H9 (cell line): Measurements from ENCODE around the gene ACOT6. TPM values are rescaled to one million over a fixed set of nuclear protein-coding genes. Genes with fewer than 3 reads are reported as not detected.

Source experiments
- DNase-seq: peaks from one replicate; pipeline ENCODE4 v3.0.0-alpha.2; 2017
- H2AFZ ChIP-seq: one replicate; pipeline ENCODE4 v1.6.1; 2013; ENCODE audit warnings: mild to moderate bottlenecking, low read length, control low read depth, moderate library complexity
- H2AK5ac ChIP-seq: 2 replicates; pipeline ENCODE4 v1.6.1; 2013; ENCODE audit warnings: low read length, control low read depth, mixed read lengths; ENCODE audit not compliant: insufficient read length
- H2BK120ac ChIP-seq: one replicate; pipeline ENCODE4 v1.6.1; 2013; ENCODE audit warnings: low read depth, mild to moderate bottlenecking, low read length, control low read depth, inconsistent platforms; ENCODE audit not compliant: poor library complexity, severe bottlenecking
- H2BK12ac ChIP-seq: 2 replicates; pipeline ENCODE4 v1.6.1; 2013; ENCODE audit warnings: low read length, control low read depth, mixed read lengths, low read depth; ENCODE audit not compliant: insufficient read length
- H2BK15ac ChIP-seq: 2 replicates; pipeline ENCODE4 v1.6.1; 2013; ENCODE audit warnings: low read depth, low read length, control low read depth
- H2BK20ac ChIP-seq: one replicate; pipeline ENCODE4 v1.6.1; 2013; ENCODE audit warnings: low read depth, mild to moderate bottlenecking, low read length, control low read depth, inconsistent platforms; ENCODE audit not compliant: poor library complexity, severe bottlenecking
- H2BK5ac ChIP-seq: 2 replicates; pipeline ENCODE4 v1.6.1; 2013; ENCODE audit warnings: low read length, control low read depth, mixed read lengths; ENCODE audit not compliant: insufficient read length
- H3K14ac ChIP-seq: 2 replicates; pipeline ENCODE4 v1.6.1; 2013; ENCODE audit warnings: low read length, control low read depth; ENCODE audit not compliant: insufficient read depth
- H3K18ac ChIP-seq: 2 replicates; pipeline ENCODE4 v1.6.1; 2013; ENCODE audit warnings: low read depth, mild to moderate bottlenecking, mixed read lengths, low read length, control low read depth; ENCODE audit not compliant: insufficient read length
- H3K23ac ChIP-seq: 2 replicates; pipeline ENCODE4 v1.6.1; 2013; ENCODE audit warnings: low read length, control low read depth, mixed read lengths, low read depth; ENCODE audit not compliant: insufficient read length
- H3K23me2 ChIP-seq: 2 replicates; pipeline ENCODE4 v1.6.1; 2013; ENCODE audit warnings: low read depth, mild to moderate bottlenecking, mixed read lengths, low read length, control low read depth; ENCODE audit not compliant: insufficient read length, poor library complexity, severe bottlenecking
- H3K27ac ChIP-seq: 2 replicates; pipeline ENCODE4 v1.5.1; 2013; ENCODE audit warnings: low read length, control low read depth, mixed read lengths, low read depth; ENCODE audit not compliant: insufficient read length
- H3K27me3 ChIP-seq: 2 replicates; pipeline ENCODE4 v1.6.1; 2013; ENCODE audit warnings: low read length, control low read depth, inconsistent platforms; ENCODE audit not compliant: insufficient read depth
- H3K4ac ChIP-seq: 2 replicates; pipeline ENCODE4 v1.6.1; 2013; ENCODE audit warnings: low read depth, mild to moderate bottlenecking, control low read depth, inconsistent platforms, low read length, moderate library complexity
- H3K4me1 ChIP-seq: 2 replicates; pipeline ENCODE4 v1.6.1; 2013; ENCODE audit warnings: low read length, control low read depth, inconsistent platforms; ENCODE audit not compliant: insufficient read depth
- H3K4me2 ChIP-seq: 2 replicates; pipeline ENCODE4 v1.6.1; 2013; ENCODE audit warnings: low read length, control low read depth, mixed read lengths; ENCODE audit not compliant: insufficient read length, insufficient read depth
- H3K56ac ChIP-seq: 2 replicates; pipeline ENCODE4 v1.6.1; 2013; ENCODE audit warnings: low read depth, mild to moderate bottlenecking, mixed read lengths, low read length, control low read depth; ENCODE audit not compliant: insufficient read length
- H3K79me1 ChIP-seq: 2 replicates; pipeline ENCODE4 v1.6.1; 2013; ENCODE audit warnings: low read depth, mild to moderate bottlenecking, moderate library complexity, low read length, control low read depth, inconsistent platforms; ENCODE audit not compliant: insufficient read depth, poor library complexity, severe bottlenecking
- H3K79me2 ChIP-seq: 2 replicates; pipeline ENCODE4 v1.6.1; 2013; ENCODE audit warnings: low read length, control low read depth, inconsistent platforms; ENCODE audit not compliant: insufficient read depth
- H3K9ac ChIP-seq: 2 replicates; pipeline ENCODE4 v1.6.1; 2013; ENCODE audit warnings: low read length, control low read depth, mixed read lengths; ENCODE audit not compliant: insufficient read length; ENCODE audit errors: extremely low read depth
- H3K9me3 ChIP-seq: one replicate; pipeline ENCODE4 v1.6.1; 2013; ENCODE audit warnings: low read depth, low read length, inconsistent platforms; ENCODE audit not compliant: control insufficient read depth
- H3T11ph ChIP-seq: one replicate; pipeline ENCODE4 v1.6.1; 2013; ENCODE audit warnings: mild to moderate bottlenecking, low read length, control low read depth, inconsistent platforms
- H4K20me1 ChIP-seq: one replicate; pipeline ENCODE4 v1.6.1; 2013; ENCODE audit not compliant: control insufficient read depth, insufficient read length, insufficient read depth
- H4K5ac ChIP-seq: 2 replicates; pipeline ENCODE4 v1.6.1; 2013; ENCODE audit warnings: low read depth, mild to moderate bottlenecking, mixed read lengths, low read length, control low read depth; ENCODE audit not compliant: insufficient read length
- H4K8ac ChIP-seq: replicated peaks from 2 replicates; pipeline ENCODE4 v1.6.1; 2013; ENCODE audit warnings: low read length, control low read depth, mixed read lengths, low read depth; ENCODE audit not compliant: insufficient read length
- H4K91ac ChIP-seq: 2 replicates; pipeline ENCODE4 v1.6.1; 2013; ENCODE audit warnings: low read depth, mild to moderate bottlenecking, moderate library complexity, mixed read lengths, low read length, control low read depth; ENCODE audit not compliant: insufficient read length
- H3K27ac Mint-ChIP-seq, 3 experiments: 2 replicates in 2 of 3; 3 replicates in 1 of 3; pipeline ENCODE4 v1.8.0; 2020 to 2021; ENCODE audit warnings: mixed read lengths in 3 of 3, mild to moderate bottlenecking in 1 of 3, moderate library complexity in 1 of 3
- H3K27me3 Mint-ChIP-seq: 2 replicates; pipeline ENCODE4 v1.8.0; 2021; ENCODE audit warnings: low read depth, mild to moderate bottlenecking, moderate library complexity, mixed read lengths
- H3K36me3 Mint-ChIP-seq, 3 experiments: 2 replicates in 2 of 3; 3 replicates in 1 of 3; pipeline ENCODE4 v1.8.0; 2020 to 2021; ENCODE audit warnings: low read depth in 3 of 3, mixed read lengths in 3 of 3; ENCODE audit not compliant: insufficient read depth in 1 of 3
- H3K4me1 Mint-ChIP-seq, 2 experiments: 2 replicates each; pipeline ENCODE4 v1.8.0; 2020; ENCODE audit warnings: mixed read lengths in 2 of 2
- H3K4me3 Mint-ChIP-seq, 2 experiments: 2 replicates in 1 of 2; 3 replicates in 1 of 2; pipeline ENCODE4 v1.8.0; 2020 to 2021; ENCODE audit warnings: mild to moderate bottlenecking in 2 of 2, mixed read lengths in 2 of 2, moderate library complexity in 1 of 2
- H3K9me3 Mint-ChIP-seq, 2 experiments: 2 replicates in 1 of 2; 3 replicates in 1 of 2; pipeline ENCODE4 v1.8.0; 2020; ENCODE audit warnings: mild to moderate bottlenecking in 2 of 2, mixed read lengths in 2 of 2, moderate library complexity in 1 of 2
- WGBS: extraction: QIAGEN DNeasy Blood & Tissue Kit; methylation state at CpG from one replicate; pipeline ENCODE4 v1.1.7; 2013; ENCODE audit warnings: missing lambda C conversion rate, low lambda C conversion rate, mixed read lengths; ENCODE audit not compliant: insufficient read length; ENCODE audit errors: extremely low coverage; 5-methylcytosine and 5-hydroxymethylcytosine counted together
- total RNA-seq: library from RNA; stranded (reverse); gene quantifications from 2 replicates; pipeline ENCODE4 v1.2.1, GENCODE V29; 2021
- TF ChIP-seq, protein P1 (sequence below): fragments of 200-600 bp; sonication (generic); conservative IDR thresholded peaks from 3 replicates; pipeline ENCODE4 v1.8.0; 2021; ENCODE audit warnings: antibody characterized with exemption, mild to moderate bottlenecking

Gene ACOT6
- total RNA-seq, 1 experiment from 2014 or later: not detected

- H2BK15ac ChIP-seq: no peak overlapping the region
- no peak overlapping the region for H3K27ac Mint-ChIP-seq
Observed at GRCh38 chr14:73619524-73619923, 7.2 kb downstream of the ACOT6 start.

More at GRCh38 chr14:73619524-73619923, 7.2 kb downstream of the ACOT6 start:
- Histone ChIP-seq H3T11ph (no peak overlapping the region), H2BK5ac (no peak overlapping the region), H2AFZ (no peak overlapping the region), H3K14ac (no peak overlapping the region), H3K79me2 (no peaks in the 10 kb centered on the region; the same call in 1 of the 2 replicates), H2BK20ac (no peak overlapping the region), H3K18ac (no peak overlapping the region), H3K23me2 (no peaks in the 10 kb centered on the region), H3K27me3 (no peaks in the 10 kb centered on the region), H3K9me3 (no peaks in the 10 kb centered on the region), H3K4ac (no peak overlapping the region), H3K79me1 (no peaks in the 10 kb centered on the region), H3K56ac (no peak overlapping the region), H4K91ac (no peak overlapping the region), H3K27ac (no peak overlapping the region), H3K9ac (no peak overlapping the region), H3K4me1 (no peaks in the 10 kb centered on the region), H2BK120ac (no peak overlapping the region), H3K23ac (no peak overlapping the region), H2AK5ac (no peak overlapping the region), H4K5ac (no peak overlapping the region), H4K20me1 (no peaks in the 10 kb centered on the region), H4K8ac (no peak overlapping the region), H3K4me2 (no peak overlapping the region), H2BK12ac (no peak overlapping the region)
- Mint-ChIP-seq H3K4me1 (peaks cover 10 to 12% of the 10 kb centered on the region in 2 experiments), H3K27me3 (peaks cover 18% of the 10 kb centered on the region), H3K36me3 (peaks cover 0 to 5% (median 0%) of the 10 kb centered on the region in 3 experiments; a peak in 3 of 7 replicates), H3K4me3 (no peak overlapping the region), H3K9me3 (peaks cover 0 to 1% of the 10 kb centered on the region in 2 experiments; a peak in 1 of 5 replicates)
- WGBS: no CpG with 5 or more reads among the region's 1 CpG
- DNase-seq: no peak
- TF ChIP-seq, protein P1, sequence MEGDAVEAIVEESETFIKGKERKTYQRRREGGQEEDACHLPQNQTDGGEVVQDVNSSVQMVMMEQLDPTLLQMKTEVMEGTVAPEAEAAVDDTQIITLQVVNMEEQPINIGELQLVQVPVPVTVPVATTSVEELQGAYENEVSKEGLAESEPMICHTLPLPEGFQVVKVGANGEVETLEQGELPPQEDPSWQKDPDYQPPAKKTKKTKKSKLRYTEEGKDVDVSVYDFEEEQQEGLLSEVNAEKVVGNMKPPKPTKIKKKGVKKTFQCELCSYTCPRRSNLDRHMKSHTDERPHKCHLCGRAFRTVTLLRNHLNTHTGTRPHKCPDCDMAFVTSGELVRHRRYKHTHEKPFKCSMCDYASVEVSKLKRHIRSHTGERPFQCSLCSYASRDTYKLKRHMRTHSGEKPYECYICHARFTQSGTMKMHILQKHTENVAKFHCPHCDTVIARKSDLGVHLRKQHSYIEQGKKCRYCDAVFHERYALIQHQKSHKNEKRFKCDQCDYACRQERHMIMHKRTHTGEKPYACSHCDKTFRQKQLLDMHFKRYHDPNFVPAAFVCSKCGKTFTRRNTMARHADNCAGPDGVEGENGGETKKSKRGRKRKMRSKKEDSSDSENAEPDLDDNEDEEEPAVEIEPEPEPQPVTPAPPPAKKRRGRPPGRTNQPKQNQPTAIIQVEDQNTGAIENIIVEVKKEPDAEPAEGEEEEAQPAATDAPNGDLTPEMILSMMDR: no peak
